HuH-7.5 (cell line): ENCODE results near the gene FNDC11.
A peak's percentile ranks its signal among the peaks of the same experiment; 100 is the strongest.
"Not testable (repeated sequence)": the region's sequence is repeated elsewhere in the genome, so short reads cannot be mapped to it uniquely, and the experiment has no call there.

Source experiments
- DNase-seq: peaks from one replicate; pipeline ENCODE4 v3.0.0; 2011; ENCODE audit warnings: low spot score

The FNDC11 gene, protein sequence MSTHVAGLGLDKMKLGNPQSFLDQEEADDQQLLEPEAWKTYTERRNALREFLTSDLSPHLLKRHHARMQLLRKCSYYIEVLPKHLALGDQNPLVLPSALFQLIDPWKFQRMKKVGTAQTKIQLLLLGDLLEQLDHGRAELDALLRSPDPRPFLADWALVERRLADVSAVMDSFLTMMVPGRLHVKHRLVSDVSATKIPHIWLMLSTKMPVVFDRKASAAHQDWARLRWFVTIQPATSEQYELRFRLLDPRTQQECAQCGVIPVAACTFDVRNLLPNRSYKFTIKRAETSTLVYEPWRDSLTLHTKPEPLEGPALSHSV

DNA sequence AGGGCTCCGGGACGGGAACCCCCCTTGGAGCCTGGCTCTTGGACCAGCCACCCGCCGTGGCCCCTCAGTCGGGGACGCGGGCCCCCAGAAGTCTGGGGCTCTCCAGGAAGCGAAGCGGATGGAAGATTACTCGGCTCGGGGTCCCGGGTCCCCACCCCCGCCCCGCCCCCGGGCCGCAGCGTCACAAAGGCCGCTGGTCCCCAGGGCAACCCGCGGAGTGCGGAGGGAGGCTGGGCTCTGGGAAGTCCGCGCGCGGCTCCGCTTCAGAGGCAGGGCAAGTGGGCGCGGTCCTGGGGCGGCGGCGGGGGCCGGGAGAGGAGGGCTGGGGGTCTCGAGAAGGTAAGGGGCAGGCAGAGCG is at the start of gene FNDC11:
Gene FNDC11 (plus strand): TSS at position 227 of the 358 bp plus-strand sequence. CDS start 1,505 bp downstream, outside the sequence.
- DNase-seq, result no peak

- DNase-seq, result no peak
These were observed 49.3 kb upstream of the FNDC11 start for GRCh38 chr20:63504642-63505041.

DNA sequence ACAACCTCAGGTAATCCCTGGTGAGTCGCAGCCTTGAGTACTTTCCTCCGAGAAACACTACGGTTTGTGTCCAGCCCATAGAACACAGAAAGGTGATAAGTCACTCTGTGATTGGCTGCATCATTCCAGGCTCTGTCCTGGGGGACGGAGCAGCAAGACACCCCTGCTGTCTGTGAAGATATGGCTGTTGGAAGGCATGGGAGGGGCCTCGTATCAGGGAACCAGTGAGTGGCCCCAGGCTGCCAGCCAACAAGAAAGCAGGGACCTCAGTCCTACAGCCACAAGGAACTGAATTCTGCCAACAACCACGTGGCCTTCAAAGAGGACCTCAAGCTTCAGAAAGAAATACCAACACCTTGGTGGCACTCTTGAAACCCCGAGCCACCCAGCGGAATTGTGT is 48.7 kb upstream of the FNDC11 start:
- no peak for DNase-seq

DNA sequence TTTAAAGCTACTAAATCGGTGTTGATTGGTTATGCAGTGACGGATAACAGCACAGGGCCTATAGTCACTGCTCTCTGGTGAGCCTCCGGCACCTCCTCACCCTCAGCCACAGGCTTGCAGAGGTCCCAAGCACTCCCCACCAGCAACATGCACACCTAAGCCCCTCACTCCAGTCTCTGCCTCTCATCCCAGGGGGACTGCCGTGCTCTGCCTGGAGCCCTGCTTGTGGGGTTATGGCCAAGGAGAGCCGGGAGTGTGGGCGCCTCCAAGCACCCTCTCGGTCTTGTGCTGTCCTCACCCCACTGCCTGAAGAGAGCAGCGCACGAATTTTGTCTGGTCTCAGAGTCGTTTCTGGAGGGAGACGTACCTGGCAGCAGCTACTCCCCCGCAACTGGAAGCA is 48.2 kb upstream of the FNDC11 start:
- DNase-seq, result no peak

- no peak for DNase-seq
These were observed 46.7 kb upstream of the FNDC11 start for GRCh38 chr20:63507083-63507743.

- no peak for DNase-seq
These were observed 45.7 kb upstream of the FNDC11 start for GRCh38 chr20:63508072-63508768.

- DNase-seq, result no peak
These were observed 44.8 kb upstream of the FNDC11 start for GRCh38 chr20:63509088-63509564.

DNA sequence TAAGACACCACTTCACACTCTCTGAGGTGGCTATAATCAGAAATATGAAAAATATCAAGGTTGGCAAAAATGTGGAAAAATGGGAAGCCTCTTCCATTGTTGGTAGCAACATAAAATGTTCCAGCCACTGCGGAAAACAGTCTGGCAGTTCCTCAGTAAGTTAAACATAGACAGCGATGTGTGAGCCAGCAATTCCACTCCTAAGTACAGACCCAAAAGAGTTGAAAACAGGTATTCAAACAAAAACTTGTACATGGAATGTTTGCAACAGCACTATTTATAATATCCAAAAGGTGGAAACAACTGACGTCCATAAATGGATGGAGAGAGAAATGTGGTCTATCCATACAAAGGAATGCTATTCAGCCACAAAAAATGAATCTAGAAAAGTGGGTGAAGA is 40.8 kb upstream of the FNDC11 start:
- no peak for DNase-seq

GRCh38 chr20:63514520-63514919 is 39.4 kb upstream of the FNDC11 start:
- not testable (repeated sequence) for DNase-seq

DNA sequence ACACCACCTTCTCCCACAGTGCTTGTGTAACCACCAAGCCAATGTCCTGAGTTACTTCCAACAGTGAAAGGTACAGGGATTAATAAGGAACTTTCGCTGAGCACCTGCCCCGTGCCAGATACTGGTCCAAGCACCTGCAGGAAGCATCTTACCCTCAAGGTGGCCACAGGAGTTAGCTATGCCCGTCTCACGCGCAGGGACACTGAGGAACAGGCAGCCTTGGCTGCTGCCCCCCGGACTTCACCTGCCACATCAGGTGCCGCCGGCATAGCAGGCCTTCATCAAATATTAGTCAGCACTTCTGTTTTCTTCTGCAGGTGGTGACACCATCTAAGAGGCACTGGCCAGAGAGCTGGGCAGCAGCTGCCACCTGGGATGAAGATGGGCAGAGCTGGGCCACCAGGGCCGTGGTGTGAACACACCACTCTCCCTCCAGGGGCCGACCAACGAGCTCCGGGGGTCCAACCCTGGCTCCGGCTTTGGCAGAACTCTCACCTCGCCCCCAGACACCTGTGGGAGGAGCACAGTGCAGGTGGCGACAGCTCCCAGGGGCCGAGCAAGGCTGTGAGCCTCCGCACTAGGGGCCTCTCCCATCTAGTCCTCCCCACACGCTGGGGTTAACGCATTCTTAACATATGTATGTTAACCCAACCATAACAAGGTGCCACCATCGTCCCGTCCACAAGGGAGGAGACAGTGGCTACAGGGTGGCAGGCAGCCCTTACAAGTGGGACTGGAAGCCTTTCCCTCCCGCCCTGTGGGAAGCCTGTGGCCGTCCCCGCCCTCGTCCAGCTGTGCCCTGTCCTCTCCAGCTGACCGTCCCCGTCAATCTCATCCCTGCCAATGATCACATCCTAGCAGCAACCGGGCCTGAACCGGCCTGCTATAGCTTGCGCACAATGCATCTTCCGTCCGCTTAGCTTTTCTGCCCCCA is 36.3 kb upstream of the FNDC11 start:
- no peak for DNase-seq

DNA sequence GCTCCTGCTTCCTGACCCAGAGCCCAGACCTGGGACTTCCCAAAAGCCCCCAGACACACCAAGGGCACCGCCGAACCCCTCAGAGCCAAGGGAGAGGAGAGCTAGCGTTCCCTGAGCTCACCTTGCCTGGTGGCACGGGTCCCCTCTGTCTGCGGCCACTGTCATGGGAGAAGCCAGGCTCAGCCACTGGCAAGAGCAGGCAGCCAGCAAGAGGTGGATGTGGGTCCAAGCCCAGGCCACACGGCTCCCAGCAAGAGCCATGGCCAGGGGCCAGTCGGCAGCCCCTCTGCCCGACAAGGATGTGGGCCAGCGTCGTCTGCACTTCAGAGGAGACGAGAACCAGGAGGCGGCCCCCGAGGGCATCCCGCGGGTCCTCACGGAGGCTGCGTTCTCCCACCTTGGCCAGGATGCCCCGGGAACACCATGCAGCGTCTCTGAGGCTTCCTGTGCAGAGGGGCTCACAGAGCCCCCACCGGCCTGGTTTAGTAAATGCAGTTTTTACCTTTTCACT is 35.6 kb upstream of the FNDC11 start:
- DNase-seq, result no peak

DNA sequence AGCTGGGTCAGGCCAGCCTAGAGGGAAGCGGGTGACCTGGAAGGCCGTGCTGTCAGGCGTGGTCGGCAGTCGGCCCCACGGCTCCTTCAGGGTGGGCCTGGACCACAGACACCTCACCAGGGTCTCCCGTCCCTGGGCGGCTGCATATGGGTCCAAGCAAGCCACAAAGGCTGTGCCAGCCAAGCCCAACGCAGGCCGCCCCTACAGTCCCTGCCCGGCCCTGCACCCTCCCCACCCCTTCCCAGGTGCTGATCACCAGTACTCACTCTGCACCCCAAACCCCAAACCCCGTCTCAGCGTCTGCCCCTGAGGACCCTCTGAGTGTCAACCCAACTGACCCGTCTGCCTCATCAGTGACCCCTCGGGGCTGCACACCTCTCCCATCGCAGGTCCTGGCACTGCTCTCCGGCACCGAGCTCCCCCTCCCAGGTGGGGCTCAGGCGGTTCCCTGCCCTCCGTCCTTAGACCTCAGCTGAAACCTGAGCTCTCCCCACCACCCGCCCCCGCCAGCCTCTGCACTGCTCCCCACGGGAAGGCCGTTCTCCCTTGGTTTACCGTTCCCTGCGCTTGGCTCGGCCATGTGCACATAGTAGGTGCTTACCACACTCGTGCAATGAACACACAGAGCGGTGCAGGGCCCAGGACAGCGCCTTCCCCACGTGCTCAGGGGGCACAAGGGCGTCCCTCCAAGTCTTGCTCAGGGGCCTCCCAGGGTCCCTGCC is 34.9 kb upstream of the FNDC11 start:
- no peak for DNase-seq

DNA sequence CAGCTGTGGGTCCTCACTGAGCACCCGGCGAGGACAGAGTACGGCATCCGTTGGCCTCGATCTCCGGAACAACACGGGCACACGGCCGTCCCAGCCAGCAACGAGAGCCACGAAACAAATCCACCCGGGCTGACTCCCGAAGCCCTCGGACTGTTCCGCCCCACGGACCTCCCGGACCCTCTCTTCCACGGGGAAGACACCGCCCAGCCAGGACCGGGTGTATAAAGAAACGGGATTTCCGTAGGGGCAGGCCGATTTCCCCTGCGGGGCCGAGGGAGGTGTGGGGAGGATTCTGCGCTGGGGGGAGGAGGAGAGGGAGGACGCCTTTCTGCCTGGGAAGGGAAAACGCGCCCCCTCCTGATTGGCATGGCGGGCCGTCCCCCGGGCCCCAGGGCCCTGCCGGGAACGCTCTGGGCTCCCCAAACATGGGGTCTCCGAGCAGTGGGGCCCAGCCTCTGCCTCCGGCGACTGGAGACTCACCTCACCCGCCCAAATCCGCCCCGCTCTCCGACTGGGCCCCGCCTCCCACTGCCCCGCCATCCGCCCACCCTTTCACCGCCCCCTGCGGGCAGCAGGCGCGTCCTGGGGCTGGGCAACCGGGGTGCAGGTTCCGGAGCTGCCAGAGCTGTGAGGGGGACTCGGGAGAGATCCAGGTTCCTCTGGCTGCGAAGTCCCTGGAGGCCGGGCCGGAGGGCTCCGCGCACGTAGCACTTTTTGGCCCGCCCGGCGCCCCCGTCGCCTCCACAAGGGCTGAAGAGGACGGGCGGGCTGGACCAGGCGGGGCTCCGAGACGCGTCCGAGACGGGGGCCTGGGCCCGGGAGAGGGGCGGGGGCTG is 34.1 kb upstream of the FNDC11 start:
- DNase-seq, result peak; percentile 84

GRCh38 chr20:63520504-63520933 is 33.4 kb upstream of the FNDC11 start, which contains the start of gene PPDPF:
Gene PPDPF, plus strand, starts transcription at chr20:63520765. Its CDS starts 544 bp downstream, at chr20:63521309.
- peak; percentile 96 for DNase-seq

DNA sequence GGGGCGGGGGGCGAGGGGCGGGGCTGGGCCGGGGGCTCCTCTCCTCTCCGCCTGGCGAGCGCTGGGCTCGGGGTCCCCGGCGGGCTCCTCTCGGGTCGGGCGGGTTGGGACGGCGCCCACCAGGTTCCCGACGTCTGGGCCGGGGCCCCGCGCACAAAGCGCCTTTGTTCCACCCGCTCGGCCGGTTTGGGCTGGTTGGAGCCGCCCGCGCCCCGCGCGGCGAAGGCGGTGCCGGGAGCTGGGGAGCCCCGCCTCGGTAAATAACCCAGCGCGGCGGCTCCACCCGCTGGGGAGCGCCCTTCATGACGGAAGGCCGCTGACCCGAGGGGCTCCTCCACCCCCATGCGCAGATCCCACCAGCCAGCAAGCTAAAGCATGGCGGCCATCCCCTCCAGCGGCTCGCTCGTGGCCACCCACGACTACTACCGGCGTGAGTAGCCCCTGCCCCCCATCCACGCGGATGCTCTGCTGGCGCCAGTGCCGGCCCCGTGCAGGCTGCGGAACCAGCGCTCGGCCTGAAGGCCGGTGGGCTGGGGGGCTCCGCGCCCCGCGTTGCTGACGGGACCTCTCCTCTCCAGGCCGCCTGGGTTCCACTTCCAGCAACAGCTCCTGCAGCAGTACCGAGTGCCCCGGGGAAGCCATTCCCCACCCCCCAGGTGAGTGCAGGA is 32.9 kb upstream of the FNDC11 start:
- DNase-seq, result peak; percentile 85

DNA sequence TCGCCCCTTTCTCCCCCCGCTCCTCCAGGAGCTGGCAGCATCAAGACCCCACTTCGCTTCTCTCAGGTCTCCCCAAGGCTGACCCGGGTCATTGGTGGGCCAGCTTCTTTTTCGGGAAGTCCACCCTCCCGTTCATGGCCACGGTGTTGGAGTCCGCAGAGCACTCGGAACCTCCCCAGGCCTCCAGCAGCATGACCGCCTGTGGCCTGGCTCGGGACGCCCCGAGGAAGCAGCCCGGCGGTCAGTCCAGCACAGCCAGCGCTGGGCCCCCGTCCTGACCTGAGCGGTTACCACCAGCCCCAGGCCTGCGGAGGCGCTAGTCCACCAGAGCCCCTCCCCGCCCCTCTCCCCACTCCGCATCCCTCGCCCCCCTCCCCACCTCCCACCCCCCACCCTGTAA is 32.4 kb upstream of the FNDC11 start:
- DNase-seq, result no peak

DNA sequence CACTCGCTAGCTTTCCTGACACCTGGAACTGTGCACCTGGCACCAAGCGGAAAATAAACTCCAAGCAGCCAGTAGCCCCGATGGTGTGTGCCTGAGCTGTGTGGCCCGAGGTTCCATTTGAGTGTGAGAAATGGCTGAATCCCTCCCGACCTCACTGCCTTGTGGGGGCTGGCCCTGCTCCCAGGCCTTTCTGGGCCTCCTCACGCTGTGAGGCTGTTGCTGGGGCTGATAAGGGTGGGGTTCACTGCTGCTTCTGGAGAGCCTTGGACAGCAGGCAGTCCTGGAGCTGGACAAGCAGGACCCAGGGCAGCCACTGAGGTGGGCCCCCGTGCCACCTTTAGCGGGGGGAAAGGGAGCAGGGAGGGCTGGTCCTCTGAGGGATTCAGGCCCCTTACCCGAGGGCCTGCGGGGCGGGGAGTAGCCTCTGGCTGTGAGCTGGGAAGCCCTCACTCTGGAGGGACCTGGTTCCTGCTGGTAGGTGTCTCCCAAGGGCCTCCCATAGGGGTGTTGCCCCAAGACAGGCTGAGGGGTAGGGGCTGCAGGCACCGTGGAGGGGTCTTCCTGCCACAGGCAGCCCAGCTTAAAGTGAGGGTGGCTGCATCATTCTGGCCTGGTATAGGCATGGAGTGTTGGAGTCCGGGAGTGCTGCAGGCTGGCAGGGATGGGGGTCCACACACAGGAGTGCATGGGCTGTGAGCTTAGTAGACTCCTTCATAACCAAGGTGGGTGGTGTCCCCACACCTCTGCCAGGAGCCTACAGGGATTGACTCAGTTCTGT is 31.7 kb upstream of the FNDC11 start:
- DNase-seq, result no peak

GRCh38 chr20:63522981-63523611 is 30.9 kb upstream of the FNDC11 start:
- no peak for DNase-seq
